NB4 (cell line): ENCODE results near the gene MED17.

Experiments
- MYC ChIP-seq: IDR thresholded peaks from 2 replicates; pipeline ENCODE4 v1.6.1; 2011; ENCODE audit warnings: low read depth, low read length
- POLR2A ChIP-seq: IDR thresholded peaks from 2 replicates; pipeline ENCODE4 v1.6.1; 2011; ENCODE audit warnings: mild to moderate bottlenecking; ENCODE audit not compliant: insufficient read length; ENCODE audit errors: extremely low read depth
- TF ChIP-seq, protein P1 (sequence below): IDR thresholded peaks from one replicate; pipeline ENCODE4 v1.5.1; 2012; ENCODE audit warnings: low read depth, low read length

DNA sequence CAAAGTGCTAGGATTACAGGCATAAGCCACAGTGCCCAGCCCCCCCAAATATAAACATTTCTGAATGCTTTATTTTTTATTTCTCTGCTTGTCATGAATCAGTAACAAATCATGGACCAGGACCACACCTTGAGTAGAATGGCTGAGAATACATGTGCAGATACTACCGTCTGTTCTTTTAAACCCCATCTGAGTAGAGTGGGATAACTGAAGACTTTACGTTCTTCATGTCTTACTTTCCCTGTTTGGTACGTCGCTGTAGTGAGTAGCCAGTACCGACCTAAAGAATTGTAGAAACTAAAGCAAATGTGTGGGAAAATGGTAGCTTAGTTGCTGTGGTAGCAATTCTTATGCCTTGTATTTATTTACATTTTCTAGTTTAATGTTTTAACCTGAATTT, 29.9 kb downstream of the MED17 start:
- TF ChIP-seq, protein P1, sequence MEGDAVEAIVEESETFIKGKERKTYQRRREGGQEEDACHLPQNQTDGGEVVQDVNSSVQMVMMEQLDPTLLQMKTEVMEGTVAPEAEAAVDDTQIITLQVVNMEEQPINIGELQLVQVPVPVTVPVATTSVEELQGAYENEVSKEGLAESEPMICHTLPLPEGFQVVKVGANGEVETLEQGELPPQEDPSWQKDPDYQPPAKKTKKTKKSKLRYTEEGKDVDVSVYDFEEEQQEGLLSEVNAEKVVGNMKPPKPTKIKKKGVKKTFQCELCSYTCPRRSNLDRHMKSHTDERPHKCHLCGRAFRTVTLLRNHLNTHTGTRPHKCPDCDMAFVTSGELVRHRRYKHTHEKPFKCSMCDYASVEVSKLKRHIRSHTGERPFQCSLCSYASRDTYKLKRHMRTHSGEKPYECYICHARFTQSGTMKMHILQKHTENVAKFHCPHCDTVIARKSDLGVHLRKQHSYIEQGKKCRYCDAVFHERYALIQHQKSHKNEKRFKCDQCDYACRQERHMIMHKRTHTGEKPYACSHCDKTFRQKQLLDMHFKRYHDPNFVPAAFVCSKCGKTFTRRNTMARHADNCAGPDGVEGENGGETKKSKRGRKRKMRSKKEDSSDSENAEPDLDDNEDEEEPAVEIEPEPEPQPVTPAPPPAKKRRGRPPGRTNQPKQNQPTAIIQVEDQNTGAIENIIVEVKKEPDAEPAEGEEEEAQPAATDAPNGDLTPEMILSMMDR = no peak
- TF ChIP-seq POLR2A = no peak
- TF ChIP-seq MYC = no peak
